ENCODE measurements around the gene SUSD2. TPM values are rescaled to one million over a fixed set of nuclear protein-coding genes. Genes with fewer than 3 reads are reported as not detected.

The SUSD2 gene
- total RNA-seq, 2 donors from 2014 or later, result 0.66 to 1.5 TPM

DNA sequence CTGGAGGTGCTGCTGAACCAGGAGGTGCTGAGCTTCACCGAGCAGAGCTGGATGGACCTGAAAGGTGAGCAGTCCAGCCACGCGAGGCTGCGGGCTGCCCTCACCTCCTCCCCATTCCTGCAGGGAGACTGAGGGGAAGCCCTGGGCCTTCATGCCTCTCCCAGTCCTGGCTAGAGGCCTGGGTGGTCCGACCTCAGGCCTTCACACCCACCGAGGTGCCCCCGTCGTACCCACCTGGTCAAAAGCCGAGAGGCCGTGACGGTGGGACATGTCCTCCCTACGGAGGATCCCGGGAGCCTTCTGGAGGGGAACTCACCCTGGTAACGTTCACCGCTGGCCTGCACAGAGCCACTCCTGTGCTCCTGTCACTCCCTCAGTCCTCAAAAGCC lies 5.1 kb downstream of the SUSD2 start:
- Mint-ChIP-seq H3K4me3 (no peak overlapping the region), H3K4me1 (no peaks in the 10 kb centered on the region), H3K27ac (no peak overlapping the region), H3K27me3 (no peaks in the 10 kb centered on the region), H3K36me3 (ENCODE audit: low read depth) (no peaks in the 10 kb centered on the region), H3K9me3 (no peaks in the 10 kb centered on the region)
- no peak for ATAC-seq (replicated peaks)

DNA sequence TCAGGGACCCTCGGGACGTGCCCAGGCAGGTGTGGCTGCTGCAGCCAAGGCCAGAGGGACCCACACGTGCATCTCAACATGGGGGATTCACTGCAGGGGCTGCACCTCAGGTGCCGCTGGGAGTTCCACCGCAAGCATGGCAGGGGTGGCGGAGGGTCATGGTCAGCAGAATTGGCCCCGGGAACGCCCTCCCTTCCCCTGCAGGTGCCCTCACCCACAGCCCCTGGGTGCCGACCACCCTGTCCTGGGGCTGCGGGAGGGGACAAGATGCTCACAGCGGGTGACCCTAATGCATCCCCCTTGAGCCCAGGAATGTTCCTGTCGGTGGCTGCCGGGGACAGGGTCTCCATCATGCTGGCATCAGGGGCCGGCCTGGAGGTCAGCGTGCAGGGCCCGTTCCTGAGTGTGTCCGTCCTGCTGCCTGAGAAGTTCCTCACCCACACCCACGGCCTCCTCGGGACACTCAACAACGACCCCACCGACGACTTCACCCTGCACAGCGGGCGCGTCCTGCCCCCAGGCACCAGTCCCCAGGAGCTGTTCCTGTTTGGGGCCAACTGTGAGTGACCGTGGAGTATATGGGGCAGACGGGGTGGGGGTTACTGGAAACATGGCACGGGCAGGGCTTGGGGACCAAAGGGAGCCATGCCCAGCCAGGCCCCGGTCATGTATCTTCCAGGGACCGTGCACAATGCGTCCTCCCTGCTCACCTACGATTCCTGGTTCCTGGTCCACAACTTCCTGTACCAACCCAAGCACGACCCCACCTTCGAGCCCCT lies 5.8 kb downstream of the SUSD2 start:
- no peak overlapping the region for H3K4me3 Mint-ChIP-seq
- H3K27ac Mint-ChIP-seq, result no peak overlapping the region
- ATAC-seq (replicated peaks), result no peak
- no peaks in the 10 kb centered on the region for H3K4me1 Mint-ChIP-seq
- no peaks in the 10 kb centered on the region for H3K27me3 Mint-ChIP-seq
- H3K36me3 Mint-ChIP-seq (ENCODE audit: low read depth), result no peaks in the 10 kb centered on the region
- H3K9me3 Mint-ChIP-seq, result no peaks in the 10 kb centered on the region

GRCh38 chr22:24187731-24188644 lies 6.7 kb downstream of the SUSD2 start:
- Mint-ChIP-seq H3K36me3 (ENCODE audit: low read depth) (no peaks in the 10 kb centered on the region), H3K27me3 (no peaks in the 10 kb centered on the region)
- no peak for ATAC-seq (replicated peaks)

GRCh38 chr22:24188705-24189248 lies 7.5 kb downstream of the SUSD2 start:
- Mint-ChIP-seq H3K4me3 (no peak overlapping the region), H3K36me3 (ENCODE audit: low read depth) (no peaks in the 10 kb centered on the region), H3K4me1 (no peaks in the 10 kb centered on the region), H3K27ac (no peak overlapping the region), H3K27me3 (no peaks in the 10 kb centered on the region), H3K9me3 (no peaks in the 10 kb centered on the region)
- no peak for ATAC-seq (replicated peaks)

More at GRCh38 chr22:24187731-24188644, 6.7 kb downstream of the SUSD2 start:
- Mint-ChIP-seq H3K9me3 (no peaks in the 10 kb centered on the region), H3K4me1 (no peaks in the 10 kb centered on the region), H3K27ac (no peak overlapping the region), H3K4me3 (no peak overlapping the region)

DNA sequence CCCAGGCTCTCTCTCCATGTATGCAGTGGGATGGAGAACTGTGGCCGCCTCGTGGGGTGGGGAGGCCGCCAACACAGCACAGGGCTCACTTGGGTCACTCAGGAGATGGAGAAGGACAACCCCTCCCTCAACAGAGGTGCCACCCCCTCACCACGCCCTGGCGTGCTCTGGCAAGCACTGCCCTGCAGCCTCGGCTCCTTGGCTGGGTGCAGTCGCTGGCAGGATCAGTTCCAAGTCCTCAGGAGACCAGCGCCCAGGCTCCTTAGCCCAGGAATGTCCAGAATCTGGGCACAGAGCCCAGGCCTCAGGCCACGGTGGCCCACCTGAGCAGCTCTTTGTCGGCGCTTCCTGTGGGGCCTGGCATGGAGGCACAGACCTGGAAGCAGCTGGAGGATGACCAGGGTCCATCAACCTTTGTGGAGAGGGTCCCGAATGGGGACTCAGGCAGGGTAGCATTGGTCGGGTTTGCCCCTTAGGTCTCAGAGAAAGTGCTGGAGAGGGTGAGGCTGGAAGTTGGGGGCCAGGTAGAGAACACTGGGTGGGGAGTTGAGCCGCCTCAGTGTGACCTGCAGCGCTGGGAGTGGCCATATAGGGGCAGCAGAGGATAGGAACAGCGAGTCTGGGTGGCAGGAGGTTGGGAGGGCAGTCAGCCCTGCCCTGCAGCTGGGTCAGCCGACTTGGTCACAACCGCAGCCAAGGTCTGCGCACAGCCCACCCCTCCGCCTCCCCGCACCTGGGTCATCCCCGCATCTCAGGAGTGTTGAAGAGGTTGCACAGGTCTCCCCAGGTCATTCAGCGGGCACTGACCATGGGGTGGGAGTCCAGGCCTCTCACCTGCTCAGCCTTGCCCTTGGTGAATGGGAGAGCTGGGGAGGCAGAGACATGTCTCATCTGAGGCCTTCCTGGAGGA lies 8.2 kb downstream of the SUSD2 start:
- Mint-ChIP-seq H3K27me3 (no peaks in the 10 kb centered on the region), H3K27ac (no peak overlapping the region), H3K36me3 (ENCODE audit: low read depth) (no peaks in the 10 kb centered on the region), H3K4me1 (no peaks in the 10 kb centered on the region), H3K9me3 (no peaks in the 10 kb centered on the region), H3K4me3 (no peak overlapping the region)
- peak; percentile 60 for ATAC-seq (replicated peaks)

DNA sequence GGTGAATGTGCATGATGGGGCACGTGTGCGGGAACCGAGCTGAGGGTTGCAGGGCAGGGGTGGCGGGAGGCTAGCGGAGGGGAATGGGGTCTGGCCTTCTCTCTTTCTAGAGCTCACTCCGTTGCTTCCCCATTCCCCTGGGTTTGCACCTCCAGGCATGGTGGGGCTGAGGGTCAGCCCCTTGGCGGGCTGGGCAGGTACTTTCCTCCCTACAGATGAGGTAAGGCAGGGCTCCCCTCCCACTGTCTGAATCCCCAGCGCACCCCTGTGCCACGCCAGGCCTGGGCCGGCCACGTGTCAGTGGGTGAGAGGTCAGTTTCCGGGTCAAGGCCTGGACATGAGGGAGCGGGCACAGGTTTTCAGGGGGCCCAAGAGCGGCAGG lies 8.9 kb downstream of the SUSD2 start:
- H3K27ac Mint-ChIP-seq, result no peak overlapping the region
- ATAC-seq (replicated peaks), result no peak

GRCh38 chr22:24190596-24191208 lies 9.4 kb downstream of the SUSD2 start:
- H3K4me3 Mint-ChIP-seq, result no peak overlapping the region
- no peaks in the 10 kb centered on the region for H3K27me3 Mint-ChIP-seq
- no peaks in the 10 kb centered on the region for H3K9me3 Mint-ChIP-seq
- H3K27ac Mint-ChIP-seq, result peak overlapping the region; percentile 45
- H3K4me1 Mint-ChIP-seq, result no peaks in the 10 kb centered on the region
- no peak for ATAC-seq (replicated peaks)
- H3K36me3 Mint-ChIP-seq (ENCODE audit: low read depth), result no peaks in the 10 kb centered on the region

More for the DNA sequence above, 8.9 kb downstream of the SUSD2 start:
- Mint-ChIP-seq H3K36me3 (ENCODE audit: low read depth) (no peaks in the 10 kb centered on the region), H3K4me1 (no peaks in the 10 kb centered on the region), H3K4me3 (no peak overlapping the region), H3K9me3 (no peaks in the 10 kb centered on the region), H3K27me3 (no peaks in the 10 kb centered on the region)

GRCh38 chr22:24191381-24191841 lies 10.1 kb downstream of the SUSD2 start:
- H3K27me3 Mint-ChIP-seq, result no peaks in the 10 kb centered on the region
- H3K27ac Mint-ChIP-seq, result peak overlapping the region; percentile 45
- no peaks in the 10 kb centered on the region for H3K9me3 Mint-ChIP-seq
- H3K4me3 Mint-ChIP-seq, result no peak overlapping the region
- no peaks in the 10 kb centered on the region for H3K36me3 Mint-ChIP-seq (ENCODE audit: low read depth)
- H3K4me1 Mint-ChIP-seq, result no peaks in the 10 kb centered on the region
- ATAC-seq (replicated peaks), result peak; percentile 3

GRCh38 chr22:24191893-24192292 lies 10.6 kb downstream of the SUSD2 start:
- Mint-ChIP-seq H3K9me3 (no peaks in the 10 kb centered on the region), H3K4me1 (no peaks in the 10 kb centered on the region), H3K27ac (no peak overlapping the region), H3K27me3 (no peaks in the 10 kb centered on the region), H3K36me3 (ENCODE audit: low read depth) (no peaks in the 10 kb centered on the region), H3K4me3 (no peak overlapping the region)
- no peak for ATAC-seq (replicated peaks)

GRCh38 chr22:24198682-24199052 lies 17.4 kb downstream of the SUSD2 start:
- Mint-ChIP-seq H3K9me3 (no peaks in the 10 kb centered on the region), H3K4me3 (no peak overlapping the region), H3K4me1 (peaks cover 6% of the 10 kb centered on the region), H3K27ac (no peak overlapping the region), H3K27me3 (no peaks in the 10 kb centered on the region), H3K36me3 (ENCODE audit: low read depth) (no peaks in the 10 kb centered on the region)
- no peak for ATAC-seq (replicated peaks)

DNA sequence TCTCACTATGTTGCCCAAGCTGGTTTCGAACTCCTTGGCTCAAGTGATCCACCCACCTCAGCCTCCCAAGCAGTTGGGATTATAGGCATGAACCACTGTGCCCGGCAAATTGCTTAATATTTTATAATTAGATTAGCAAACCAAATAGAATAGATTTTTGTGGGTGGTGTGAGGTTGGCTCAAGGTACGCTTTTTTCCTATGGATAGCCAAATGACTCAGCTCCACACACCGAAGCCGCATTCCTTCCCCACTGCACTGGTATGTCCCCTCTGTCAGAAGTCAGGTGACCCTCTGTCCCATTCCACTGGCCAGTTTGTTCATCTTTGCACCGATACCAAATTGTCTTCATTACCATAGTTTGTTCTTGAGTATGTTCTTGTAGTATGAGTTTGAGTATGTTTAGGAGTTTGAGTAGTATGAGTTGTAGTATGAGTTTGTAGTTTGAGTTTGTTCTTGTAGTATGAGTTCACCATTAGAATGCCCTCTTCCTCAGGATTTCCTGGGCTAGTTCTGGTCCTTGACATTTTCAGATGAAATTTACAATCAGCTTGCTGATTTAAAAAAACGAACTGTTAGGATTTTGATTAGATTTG lies 19.4 kb downstream of the SUSD2 start:
- H3K36me3 Mint-ChIP-seq (ENCODE audit: low read depth), result no peaks in the 10 kb centered on the region
- H3K27ac Mint-ChIP-seq, result no peak overlapping the region
- no peak for ATAC-seq (replicated peaks)
- H3K9me3 Mint-ChIP-seq, result no peaks in the 10 kb centered on the region
- no peak overlapping the region for H3K4me3 Mint-ChIP-seq
- H3K4me1 Mint-ChIP-seq, result peaks cover 6% of the 10 kb centered on the region
- H3K27me3 Mint-ChIP-seq, result no peaks in the 10 kb centered on the region

GRCh38 chr22:24201681-24202614 lies 20.7 kb downstream of the SUSD2 start:
- Mint-ChIP-seq H3K4me3 (no peak overlapping the region), H3K27me3 (no peaks in the 10 kb centered on the region), H3K27ac (no peak overlapping the region), H3K36me3 (ENCODE audit: low read depth) (no peaks in the 10 kb centered on the region), H3K4me1 (peaks cover 6% of the 10 kb centered on the region), H3K9me3 (no peaks in the 10 kb centered on the region)
- no peak for ATAC-seq (replicated peaks)

All from activated T-helper 17 cell treated with anti-CD3 and anti-CD28 coated beads, Interleukin-2, amount 50 U/mL, for 72 hours (primary cell).